Uterus (tissue), 4 donors: ENCODE data around the gene DHX35. TPM values are rescaled to one million over a fixed set of nuclear protein-coding genes. Genes with fewer than 3 reads are reported as not detected.

Source experiments
- DNase-seq, 2 donors: peaks; one replicate each; pipeline ENCODE4 v3.0.0-alpha.2; 2019 to 2020
- H3K27ac ChIP-seq, 2 donors: fragments of 200-600 bp; sonication (generic); 1 replicate in 1 of 2; 2 replicates in 1 of 2; pipeline ENCODE4 v1.5.1; 2016 to 2018
- H3K27me3 ChIP-seq, 2 donors: fragments of 200-600 bp; sonication (generic); one replicate each; pipeline ENCODE4 v1.5.1; 2018 to 2019; ENCODE audit warnings: control low read depth in 1 of 2
- H3K36me3 ChIP-seq, 2 donors: fragments of 200-600 bp; sonication (generic); one replicate each; pipeline ENCODE4 v1.5.1; 2019; ENCODE audit warnings: control low read depth in 1 of 2
- H3K4me1 ChIP-seq, 2 donors: fragments of 200-600 bp; sonication (generic); one replicate each; pipeline ENCODE4 v1.5.1; 2018 to 2019; ENCODE audit warnings: control low read depth in 1 of 2
- H3K4me3 ChIP-seq, 2 donors: fragments of 200-600 bp; sonication (generic); 1 replicate in 1 of 2; 2 replicates in 1 of 2; pipeline ENCODE4 v1.5.1; 2018 to 2019; ENCODE audit warnings: mild to moderate bottlenecking in 1 of 2
- H3K9me3 ChIP-seq, 2 donors: fragments of 200-600 bp; sonication (generic); one replicate each; pipeline ENCODE4 v1.5.1; 2019; ENCODE audit warnings: control low read depth in 1 of 2
- CTCF ChIP-seq, 4 experiments: fragments of 200-600 bp in 2 of 4; fragments of 450-650 bp in 2 of 4; sonication (generic) in 2 of 4; IDR thresholded peaks; one replicate each; pipeline ENCODE4 v1.5.1; 2016 to 2019; ENCODE audit warnings: antibody characterized with exemption in 4 of 4, mild to moderate bottlenecking in 2 of 4, moderate library complexity in 1 of 4
- POLR2A ChIP-seq, 2 donors: fragments of 450-650 bp; IDR thresholded peaks; one replicate each; pipeline ENCODE4 v1.6.1; 2016; ENCODE audit warnings: antibody characterized with exemption in 2 of 2, mild to moderate bottlenecking in 1 of 2, moderate library complexity in 1 of 2
- intact Hi-C: fragments of 100-400 bp; cut with DNase I; formaldehyde crosslinking; loops from one replicate; pipeline ENCODE4 v1.15.1; 2023; ENCODE audit warnings: low total_unique reads
- total RNA-seq, 4 donors: library from RNA; depleted of rRNA in 3 of 4; stranded (reverse); fragments of >200 nt in 3 of 4; gene quantifications; one replicate each; pipeline versions ENCODE4 v1.1.0 to v1.2.4, GENCODE V29; 2014 to 2023
- donor health status: DM: yes; HTN: yes; CAD: no.

DHX35 gene
- total RNA-seq, 4 donors from 2014 or later: 17.7 to 23.5 (median 21.6) TPM

- H3K27me3 ChIP-seq: no peaks in the 10 kb centered on the region
- no peaks in the 10 kb centered on the region for H3K36me3 ChIP-seq
- H3K4me3 ChIP-seq: no peak overlapping the region
- DNase-seq: no peak
- H3K4me1 ChIP-seq: no peaks in the 10 kb centered on the region
- intact Hi-C loops: no loop called here
- TF ChIP-seq CTCF (IDR thresholded peaks at IDR 0.05) (no peak), POLR2A (IDR thresholded peaks at IDR 0.05) (no peak)
- H3K9me3 ChIP-seq: no peaks in the 10 kb centered on the region
- no peak overlapping the region for H3K27ac ChIP-seq
Measured at GRCh38 chr20:39049148-39049547, 87.0 kb downstream of the DHX35 start.

- TF ChIP-seq CTCF (IDR thresholded peaks at IDR 0.05) (peak; percentile 97), POLR2A (IDR thresholded peaks at IDR 0.05) (no peak)
- DNase-seq: peak; percentile 54 to 79
- H3K9me3 ChIP-seq: no peaks in the 10 kb centered on the region
- H3K36me3 ChIP-seq: no peaks in the 10 kb centered on the region
- peak overlapping the region; percentile 44 to 48 for H3K4me3 ChIP-seq
- peak overlapping the region; percentile 2 to 48 for H3K27ac ChIP-seq
- no peaks in the 10 kb centered on the region for H3K4me1 ChIP-seq
- intact Hi-C loops: no loop called here
- H3K27me3 ChIP-seq: no peaks in the 10 kb centered on the region
Measured at GRCh38 chr20:39049684-39050554, 87.8 kb downstream of the DHX35 start.

- Histone ChIP-seq H3K36me3 (no peaks in the 10 kb centered on the region), H3K4me1 (no peaks in the 10 kb centered on the region), H3K27ac (no peak overlapping the region), H3K27me3 (no peaks in the 10 kb centered on the region), H3K9me3 (no peaks in the 10 kb centered on the region), H3K4me3 (peak overlapping the region in 1 of 2 donors; percentile 44)
- DNase-seq: no peak
- intact Hi-C loops: no loop called here
- TF ChIP-seq CTCF (IDR thresholded peaks at IDR 0.05): no peak
Measured at GRCh38 chr20:39050555-39050902, 88.4 kb downstream of the DHX35 start.

GRCh38 chr20:39052676-39053075 lies 90.5 kb downstream of the DHX35 start:
- Histone ChIP-seq H3K4me3 (no peak overlapping the region), H3K27ac (no peak overlapping the region), H3K4me1 (no peaks in the 10 kb centered on the region), H3K36me3 (no peaks in the 10 kb centered on the region), H3K9me3 (no peaks in the 10 kb centered on the region), H3K27me3 (no peaks in the 10 kb centered on the region)
- TF ChIP-seq POLR2A (IDR thresholded peaks at IDR 0.05) (no peak), CTCF (IDR thresholded peaks at IDR 0.05) (no peak)
- intact Hi-C loops: no loop called here
- DNase-seq: no peak

DNA sequence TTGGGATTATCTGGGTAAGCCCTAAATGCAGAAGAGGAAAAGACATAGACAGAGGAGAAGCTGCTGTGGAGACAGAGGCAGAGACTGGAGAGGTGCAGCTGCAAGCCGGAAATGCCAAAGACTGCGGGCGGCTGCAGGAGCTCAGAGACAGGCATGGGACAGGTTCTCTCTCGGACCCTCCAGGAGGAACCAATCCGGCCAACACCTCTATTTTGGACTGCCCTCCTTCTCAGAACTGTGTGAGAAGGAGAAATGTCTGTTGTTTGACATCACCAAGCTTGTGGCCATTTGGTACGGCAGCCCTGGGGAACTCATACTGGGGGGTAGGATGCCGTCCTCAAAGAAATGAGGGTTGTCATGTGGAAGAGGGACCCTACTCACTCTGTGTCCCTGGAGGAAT lies 95.0 kb downstream of the DHX35 start:
- intact Hi-C loops: no loop called here
- Histone ChIP-seq H3K36me3 (no peaks in the 10 kb centered on the region), H3K27ac (no peak overlapping the region), H3K4me3 (no peak overlapping the region), H3K9me3 (no peaks in the 10 kb centered on the region), H3K4me1 (no peaks in the 10 kb centered on the region), H3K27me3 (no peaks in the 10 kb centered on the region)
- DNase-seq: no peak
- no peak for TF ChIP-seq CTCF (IDR thresholded peaks at IDR 0.05)
- no peak for TF ChIP-seq POLR2A (IDR thresholded peaks at IDR 0.05)
